Fibroblast of lung (primary cell): ENCODE data around the gene DAGLA. TPM values are rescaled to one million over a fixed set of nuclear protein-coding genes. Genes with fewer than 3 reads are reported as not detected.

Source experiments
- DNase-seq, 2 donors: peaks; one replicate each; pipeline versions ENCODE4 v3.0.0 to v3.0.0-alpha.2; 2010; ENCODE audit warnings: low read depth in 2 of 2
- H2AFZ ChIP-seq: 2 replicates; pipeline ENCODE4 v1.5.1; 2012; ENCODE audit warnings: low read length, control low read depth, inconsistent platforms
- H3K27ac ChIP-seq: 2 replicates; pipeline ENCODE4 v1.5.1; 2011; ENCODE audit warnings: low read length, control low read depth; ENCODE audit not compliant: insufficient read depth
- H3K27me3 ChIP-seq: 2 replicates; pipeline ENCODE4 v1.5.1; 2011; ENCODE audit warnings: mild to moderate bottlenecking, low read length; ENCODE audit not compliant: control insufficient read depth, insufficient read depth
- H3K36me3 ChIP-seq: 2 replicates; pipeline ENCODE4 v1.5.1; 2011; ENCODE audit warnings: low read length; ENCODE audit not compliant: control insufficient read depth, insufficient read depth
- H3K4me1 ChIP-seq: 2 replicates; pipeline ENCODE4 v1.5.1; 2011; ENCODE audit warnings: low read length; ENCODE audit not compliant: control insufficient read depth, insufficient read depth; ENCODE audit errors: extremely low read depth
- H3K4me2 ChIP-seq: 2 replicates; pipeline ENCODE4 v1.5.1; 2011; ENCODE audit warnings: low read length, control low read depth; ENCODE audit not compliant: insufficient read depth; ENCODE audit errors: extremely low read depth
- H3K4me3 ChIP-seq, 4 experiments: fragments of 200-600 bp in 1 of 4; sonication (generic) in 1 of 4; replicated peaks in 1 of 4; 2 replicates each; pipeline ENCODE4 v1.5.1; 2011 to 2016; ENCODE audit warnings: low read length in 4 of 4, low read depth in 3 of 4, mild to moderate bottlenecking in 3 of 4, control low read depth in 2 of 4, inconsistent platforms in 1 of 4, mixed read lengths in 1 of 4; ENCODE audit not compliant: insufficient read depth in 1 of 4; ENCODE audit errors: control extremely low read depth in 1 of 4
- H3K79me2 ChIP-seq: 2 replicates; pipeline ENCODE4 v1.5.1; 2012; ENCODE audit warnings: mild to moderate bottlenecking, low read length, inconsistent platforms; ENCODE audit not compliant: control insufficient read depth, insufficient read depth
- H3K9ac ChIP-seq: 2 replicates; pipeline ENCODE4 v1.5.1; 2011; ENCODE audit warnings: mild to moderate bottlenecking, low read length, control low read depth; ENCODE audit not compliant: insufficient read depth
- H3K9me3 ChIP-seq: 2 replicates; pipeline ENCODE4 v1.5.1; 2012; ENCODE audit warnings: low read depth, low read length; ENCODE audit not compliant: control insufficient read depth, insufficient read depth
- H4K20me1 ChIP-seq: 2 replicates; pipeline ENCODE4 v1.5.1; 2011; ENCODE audit warnings: low read length; ENCODE audit not compliant: control insufficient read depth, insufficient read depth; ENCODE audit errors: extremely low read depth
- CTCF ChIP-seq, 2 donors: IDR thresholded peaks in 1 of 2; conservative IDR thresholded peaks in 1 of 2; 1 replicate in 1 of 2; 2 replicates in 1 of 2; pipeline ENCODE4 v1.5.1; 2011 to 2012; ENCODE audit warnings: low read length in 2 of 2, control low read depth in 1 of 2, inconsistent platforms in 1 of 2, low read depth in 1 of 2, mild to moderate bottlenecking in 1 of 2
- EZH2 ChIP-seq: IDR thresholded peaks from 2 replicates; pipeline ENCODE4 v1.5.1; 2012; ENCODE audit warnings: low read length, control low read depth, mild to moderate bottlenecking; ENCODE audit errors: missing control alignments
- polyA plus RNA-seq, 2 donors: library from polyadenylated mRNA; depleted of rRNA in 1 of 2; stranded (reverse) in 1 of 2; unstranded in 1 of 2; fragments of >200 nt; gene quantifications; 2 replicates each; pipeline ENCODE4 v1.2.1, GENCODE V29; 2011 to 2012; ENCODE audit warnings: missing spikeins in 1 of 2
- total RNA-seq: library from RNA; depleted of rRNA; stranded (reverse); fragments of >200 nt; gene quantifications from 2 replicates; pipeline ENCODE4 v1.2.1, GENCODE V29; 2014

The DAGLA gene
- total and polyA plus RNA-seq, 2 donors (not counting 1 experiment from before 2014, with no cell fraction given): 1.00 to 2.0 TPM

- Histone ChIP-seq H3K4me2 (no peak overlapping the region), H3K4me1 (peaks cover 6% of the 10 kb centered on the region), H3K9ac (no peak overlapping the region), H4K20me1 (no peaks in the 10 kb centered on the region), H3K36me3 (no peaks in the 10 kb centered on the region), H3K27ac (no peak overlapping the region), H3K4me3 (no peak overlapping the region), H3K9me3 (no peaks in the 10 kb centered on the region), H2AFZ (no peak overlapping the region), H3K79me2 (no peaks in the 10 kb centered on the region), H3K27me3 (peaks cover 6% of the 10 kb centered on the region)
- DNase-seq: no peak
- TF ChIP-seq CTCF (conservative IDR thresholded peaks at IDR 0.05 in 1 of 2, IDR thresholded peaks at IDR 0.05 in 1 of 2; ENCODE audit: low read depth in 1 of 2, low read length in 2 of 2) (no peak), EZH2 (no peak)
Measured at GRCh38 chr11:61713906-61714305, 33.7 kb downstream of the DAGLA start.

DNA sequence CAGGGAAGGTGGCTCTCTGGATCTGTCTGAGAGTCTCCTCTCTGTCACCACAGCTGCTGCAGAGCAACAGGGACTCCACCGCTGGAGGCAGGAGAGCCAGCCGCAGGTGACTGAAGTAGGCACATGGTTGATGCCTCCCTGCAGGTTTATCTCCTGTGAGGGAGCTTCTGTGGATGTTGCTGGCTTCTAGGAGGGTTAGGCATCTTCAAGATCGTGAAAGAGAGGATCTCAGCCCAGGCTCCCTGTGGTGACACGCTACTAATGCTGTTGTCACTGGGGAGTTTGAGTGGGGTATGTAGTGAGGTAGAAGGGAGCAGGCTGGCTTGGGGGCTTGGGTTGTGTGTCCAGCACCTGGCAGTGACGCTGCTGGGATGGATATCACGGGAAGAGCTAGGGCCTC, 34.1 kb downstream of the DAGLA start:
- H3K4me2 ChIP-seq: no peak overlapping the region
- peaks cover 6% of the 10 kb centered on the region for H3K4me1 ChIP-seq
- no peak overlapping the region for H2AFZ ChIP-seq
- H3K27me3 ChIP-seq: peaks cover 6% of the 10 kb centered on the region
- H3K36me3 ChIP-seq: no peaks in the 10 kb centered on the region
- TF ChIP-seq CTCF (conservative IDR thresholded peaks at IDR 0.05 in 1 of 2, IDR thresholded peaks at IDR 0.05 in 1 of 2; ENCODE audit: low read depth in 1 of 2, low read length in 2 of 2) (no peak), EZH2 (no peak)
- no peaks in the 10 kb centered on the region for H3K79me2 ChIP-seq
- H3K9me3 ChIP-seq: no peaks in the 10 kb centered on the region
- no peak for DNase-seq
- H4K20me1 ChIP-seq: no peaks in the 10 kb centered on the region
- H3K9ac ChIP-seq: no peak overlapping the region
- H3K4me3 ChIP-seq: no peak overlapping the region
- no peak overlapping the region for H3K27ac ChIP-seq

- TF ChIP-seq EZH2 (no peak), CTCF (conservative IDR thresholded peaks at IDR 0.05 in 1 of 2, IDR thresholded peaks at IDR 0.05 in 1 of 2; ENCODE audit: low read depth in 1 of 2, low read length in 2 of 2) (no peak)
- no peak overlapping the region for H3K9ac ChIP-seq
- H3K4me2 ChIP-seq: no peak overlapping the region
- peaks cover 6% of the 10 kb centered on the region for H3K4me1 ChIP-seq
- H3K27me3 ChIP-seq: peaks cover 6% of the 10 kb centered on the region
- H3K36me3 ChIP-seq: no peaks in the 10 kb centered on the region
- no peak for DNase-seq
- no peaks in the 10 kb centered on the region for H3K79me2 ChIP-seq
- H2AFZ ChIP-seq: no peak overlapping the region
- H3K9me3 ChIP-seq: no peaks in the 10 kb centered on the region
- H4K20me1 ChIP-seq: no peaks in the 10 kb centered on the region
- H3K4me3 ChIP-seq: no peak overlapping the region
- H3K27ac ChIP-seq: no peak overlapping the region
Measured at GRCh38 chr11:61714916-61715315, 34.7 kb downstream of the DAGLA start.
